HUES48 (cell line): Measurements from ENCODE around the gene ZNF407.
A peak's percentile ranks its signal among the peaks of the same experiment; 100 is the strongest.
"Not testable (repeated sequence)": the region's sequence is repeated elsewhere in the genome, so short reads cannot be mapped to it uniquely, and the experiment has no call there.

Experiments
- H3K27ac ChIP-seq: one replicate; pipeline ENCODE4 v1.7.0; 2013; ENCODE audit warnings: low read depth, low read length, inconsistent platforms
- H3K27me3 ChIP-seq: 2 replicates; pipeline ENCODE4 v1.6.1; 2013; ENCODE audit warnings: mild to moderate bottlenecking, low read length; ENCODE audit not compliant: control insufficient read depth, insufficient read depth
- H3K36me3 ChIP-seq: 2 replicates; pipeline ENCODE4 v1.6.1; 2013; ENCODE audit warnings: low read length; ENCODE audit not compliant: control insufficient read depth, insufficient read depth
- H3K4me1 ChIP-seq: 2 replicates; pipeline ENCODE4 v1.6.1; 2013; ENCODE audit warnings: mild to moderate bottlenecking, low read length; ENCODE audit not compliant: control insufficient read depth, insufficient read depth
- H3K4me3 ChIP-seq: 2 replicates; pipeline ENCODE4 v1.5.1; 2013; ENCODE audit warnings: mild to moderate bottlenecking, low read depth, low read length
- H3K9ac ChIP-seq: 2 replicates; pipeline ENCODE4 v1.6.1; 2013; ENCODE audit warnings: mild to moderate bottlenecking, low read depth, low read length, moderate library complexity
- H3K9me3 ChIP-seq: 2 replicates; pipeline ENCODE4 v1.6.1; 2013; ENCODE audit warnings: low read length; ENCODE audit not compliant: control insufficient read depth, insufficient read depth

ZNF407 gene

GRCh38 chr18:74597662-74598349, at the start of gene ZNF407:
Gene ZNF407, plus strand, starts transcription at chr18:74597870. Its CDS starts 33,150 bp downstream, at chr18:74631020.
- Histone ChIP-seq H3K27me3 (peaks cover 10% of the 10 kb centered on the region; the same call in 1 of the 2 replicates), H3K4me3 (peak within 1 kb of the TSS; percentile 87), H3K9ac (peak within 1 kb of the TSS; percentile 85), H3K36me3 (peaks cover 9% of the 10 kb centered on the region), H3K9me3 (no peaks in the 10 kb centered on the region), H3K4me1 (peaks cover 13% of the 10 kb centered on the region), H3K27ac (peak within 1 kb of the TSS; percentile 91)

GRCh38 chr18:74549591-74550104, 48.0 kb upstream of the ZNF407 start:
- Histone ChIP-seq H3K4me3 (no peak overlapping the region), H3K4me1 (no peaks in the 10 kb centered on the region), H3K9me3 (peaks cover 24% of the 10 kb centered on the region)

GRCh38 chr18:74550886-74551285, 46.8 kb upstream of the ZNF407 start:
- Histone ChIP-seq H3K36me3 (no peaks in the 10 kb centered on the region), H3K4me1 (no peaks in the 10 kb centered on the region), H3K27ac (no peak overlapping the region), H3K4me3 (no peak overlapping the region), H3K9ac (no peak overlapping the region), H3K27me3 (no peaks in the 10 kb centered on the region), H3K9me3 (peaks cover 24% of the 10 kb centered on the region)

More at GRCh38 chr18:74549591-74550104, 48.0 kb upstream of the ZNF407 start:
- Histone ChIP-seq H3K27ac (no peak overlapping the region), H3K36me3 (no peaks in the 10 kb centered on the region), H3K9ac (no peak overlapping the region), H3K27me3 (no peaks in the 10 kb centered on the region)

GRCh38 chr18:74551452-74551851, 46.2 kb upstream of the ZNF407 start:
- no peaks in the 10 kb centered on the region for H3K27me3 ChIP-seq
- no peaks in the 10 kb centered on the region for H3K4me1 ChIP-seq
- H3K9ac ChIP-seq: no peak overlapping the region

GRCh38 chr18:74551936-74552555, 45.6 kb upstream of the ZNF407 start:
- no peaks in the 10 kb centered on the region for H3K4me1 ChIP-seq
- no peak overlapping the region for H3K27ac ChIP-seq
- peaks cover 24% of the 10 kb centered on the region for H3K9me3 ChIP-seq
- no peaks in the 10 kb centered on the region for H3K36me3 ChIP-seq
- no peaks in the 10 kb centered on the region for H3K27me3 ChIP-seq
- no peak overlapping the region for H3K4me3 ChIP-seq
- H3K9ac ChIP-seq: no peak overlapping the region

More at GRCh38 chr18:74551452-74551851, 46.2 kb upstream of the ZNF407 start:
- Histone ChIP-seq H3K36me3 (no peaks in the 10 kb centered on the region), H3K9me3 (peaks cover 24% of the 10 kb centered on the region), H3K4me3 (no peak overlapping the region), H3K27ac (no peak overlapping the region)

GRCh38 chr18:74556126-74556525, 41.5 kb upstream of the ZNF407 start:
- no peaks in the 10 kb centered on the region for H3K36me3 ChIP-seq
- no peak overlapping the region for H3K27ac ChIP-seq
- no peaks in the 10 kb centered on the region for H3K9me3 ChIP-seq
- no peak overlapping the region for H3K4me3 ChIP-seq
- no peaks in the 10 kb centered on the region for H3K27me3 ChIP-seq
- no peaks in the 10 kb centered on the region for H3K4me1 ChIP-seq
- H3K9ac ChIP-seq: no peak overlapping the region

GRCh38 chr18:74558096-74558495, 39.6 kb upstream of the ZNF407 start:
- Histone ChIP-seq H3K4me1 (no peaks in the 10 kb centered on the region), H3K27me3 (no peaks in the 10 kb centered on the region), H3K36me3 (no peaks in the 10 kb centered on the region), H3K27ac (no peak overlapping the region), H3K4me3 (no peak overlapping the region), H3K9me3 (no peaks in the 10 kb centered on the region), H3K9ac (no peak overlapping the region)

- H3K4me1 ChIP-seq: no peaks in the 10 kb centered on the region
- peak overlapping the region; percentile 11 for H3K27ac ChIP-seq
- no peak overlapping the region for H3K9ac ChIP-seq
- no peaks in the 10 kb centered on the region for H3K36me3 ChIP-seq
- H3K9me3 ChIP-seq: peaks cover 6% of the 10 kb centered on the region; the same call in 1 of the 2 replicates
- no peak overlapping the region for H3K4me3 ChIP-seq
- H3K27me3 ChIP-seq: no peaks in the 10 kb centered on the region
Observed at GRCh38 chr18:74562131-74562730, 35.4 kb upstream of the ZNF407 start.

GRCh38 chr18:74562775-74563174, 34.9 kb upstream of the ZNF407 start:
- Histone ChIP-seq H3K9ac (no peak overlapping the region), H3K27ac (no peak overlapping the region), H3K36me3 (no peaks in the 10 kb centered on the region), H3K9me3 (peaks cover 6% of the 10 kb centered on the region; the same call in 1 of the 2 replicates), H3K4me3 (no peak overlapping the region), H3K27me3 (no peaks in the 10 kb centered on the region), H3K4me1 (no peaks in the 10 kb centered on the region)

- Histone ChIP-seq H3K9me3 (peaks cover 6% of the 10 kb centered on the region; the same call in 1 of the 2 replicates), H3K4me3 (no peak overlapping the region), H3K4me1 (no peaks in the 10 kb centered on the region), H3K36me3 (no peaks in the 10 kb centered on the region), H3K9ac (no peak overlapping the region), H3K27me3 (no peaks in the 10 kb centered on the region), H3K27ac (no peak overlapping the region)
Observed at GRCh38 chr18:74563999-74564398, 33.7 kb upstream of the ZNF407 start.

- not testable (repeated sequence) for H3K9ac ChIP-seq, H3K27me3 ChIP-seq, H3K9me3 ChIP-seq, H3K4me3 ChIP-seq, H3K36me3 ChIP-seq, H3K27ac ChIP-seq, H3K4me1 ChIP-seq
Observed at GRCh38 chr18:74565164-74565563, 32.5 kb upstream of the ZNF407 start.
